Measurements from ENCODE around the gene CC2D1B. TPM values are rescaled to one million over a fixed set of nuclear protein-coding genes. Genes with fewer than 3 reads are reported as not detected.

CC2D1B gene
- total and polyA plus RNA-seq, 2 of the 4 experiments (the other 2 are of a cell fraction): 16.9 to 17.2 TPM

DNA sequence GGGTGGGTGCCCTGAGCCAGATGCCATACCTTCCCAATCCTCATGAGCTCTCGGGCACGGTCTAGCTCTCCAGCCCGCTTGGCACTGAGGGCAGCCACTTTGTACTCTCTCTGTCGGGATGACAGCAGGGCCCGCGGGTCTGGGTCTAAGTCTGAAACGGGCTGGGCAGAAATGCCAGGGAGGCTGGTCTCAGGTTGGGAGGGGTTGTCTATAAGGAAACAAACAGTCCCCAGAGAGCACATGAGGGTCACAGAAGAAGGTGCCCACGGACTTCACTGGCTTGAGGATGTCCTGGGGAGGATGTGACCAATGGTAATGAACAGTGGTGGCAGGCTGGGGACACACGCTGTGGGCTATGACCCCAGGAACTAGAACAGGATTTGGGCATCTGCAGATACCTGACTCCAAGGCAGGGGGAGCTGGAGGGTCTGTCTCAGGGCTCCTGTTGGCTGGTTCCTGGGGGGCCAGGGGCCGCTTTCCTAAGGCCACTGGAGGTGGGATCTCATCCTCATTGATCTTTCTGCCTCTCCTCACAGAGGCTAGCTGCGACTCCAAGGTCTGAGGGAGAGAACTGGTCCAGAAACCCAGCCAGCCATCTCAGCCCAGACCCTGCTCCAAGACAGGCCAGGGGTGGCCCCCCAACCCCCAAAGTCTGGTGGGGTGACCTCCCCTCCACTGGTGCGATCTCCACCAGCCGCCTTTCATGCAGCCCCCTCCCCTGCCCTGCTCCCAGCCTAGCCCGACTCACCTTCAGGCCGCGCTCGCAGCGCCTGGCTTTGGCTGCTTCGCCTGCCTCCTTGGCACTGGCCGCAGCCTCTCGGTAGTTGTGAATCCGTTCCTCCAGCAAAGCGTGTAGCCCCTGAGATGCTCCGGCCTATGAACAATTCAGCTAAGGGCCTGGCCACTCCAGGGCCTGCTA, 6.1 kb downstream of the CC2D1B start:
- Histone ChIP-seq H3K4ac (ENCODE audit: low read depth, low read length) (no peak overlapping the region), H3K23ac (ENCODE audit: low read depth, low read length) (no peak overlapping the region), H3K4me1 (ENCODE audit: control insufficient read depth, insufficient read depth, low read length) (peaks cover 5% of the 10 kb centered on the region), H2AFZ (replicated peaks; ENCODE audit: low read length, poor library complexity) (no peak overlapping the region), H4K5ac (ENCODE audit: low read depth, low read length) (no peak overlapping the region), H3K4me2 (ENCODE audit: low read depth, low read length) (no peak overlapping the region), H3K27me3 (ENCODE audit: control insufficient read depth, insufficient read depth, low read length) (no peaks in the 10 kb centered on the region), H3K79me1 (ENCODE audit: low read depth in 1 of 2, low read length in 2 of 2) (peaks cover 30 to 36% of the 10 kb centered on the region in 2 experiments), H2AK5ac (ENCODE audit: low read depth, low read length) (no peak overlapping the region), H3K27ac (ENCODE audit: insufficient read depth, low read length) (no peak overlapping the region), H2AK9ac (replicated peaks; ENCODE audit: low read depth, low read length, poor library complexity) (no peak overlapping the region), H2BK15ac (ENCODE audit: low read depth, low read length) (no peak overlapping the region), H3K56ac (ENCODE audit: extremely low read depth, insufficient read depth, low read length) (no peak overlapping the region), H4K8ac (ENCODE audit: low read depth in 2 of 2, low read length in 2 of 2) (no peak overlapping the region), H4K91ac (ENCODE audit: insufficient read depth, low read depth, low read length) (no peak overlapping the region), H3K18ac (ENCODE audit: low read depth, low read length) (no peak overlapping the region), H2BK120ac (ENCODE audit: low read depth, low read length) (no peak overlapping the region), H2BK20ac (ENCODE audit: low read depth, low read length) (no peak overlapping the region), H3K36me3 (ENCODE audit: control insufficient read depth, insufficient read depth, low read length) (peaks cover 78% of the 10 kb centered on the region), H4K20me1 (ENCODE audit: insufficient read depth, low read length) (peaks cover 8% of the 10 kb centered on the region; the same call in 1 of the 2 replicates), H3K9me1 (ENCODE audit: insufficient read depth, low read length) (peaks cover 13% of the 10 kb centered on the region), H2BK5ac (ENCODE audit: low read depth, low read length, poor library complexity, severe bottlenecking) (no peak overlapping the region), H3K14ac (replicated peaks; ENCODE audit: low read depth, low read length) (no peak overlapping the region), H3K9ac (ENCODE audit: low read depth, low read length) (no peak overlapping the region), H3K9me3 (ENCODE audit: control insufficient read depth, insufficient read depth, low read length) (no peaks in the 10 kb centered on the region), H3K4me3 (ENCODE audit: insufficient read depth, low read depth, low read length) (no peak overlapping the region)
- TF ChIP-seq MAFK (IDR thresholded peaks at IDR 0.05; ENCODE audit: low read depth, low read length): no peak
- TF ChIP-seq POLR2A (IDR thresholded peaks at IDR 0.05; ENCODE audit: low read depth, low read length): no peak
- TF ChIP-seq CEBPB (IDR thresholded peaks at IDR 0.05; ENCODE audit: low read depth, low read length): no peak
- TF ChIP-seq MXI1 (IDR thresholded peaks at IDR 0.05; ENCODE audit: borderline replicate concordance, low read depth, low read length): no peak
- TF ChIP-seq USF2 (IDR thresholded peaks at IDR 0.05; ENCODE audit: low read depth, low read length): no peak
- no peak for TF ChIP-seq MAZ (IDR thresholded peaks at IDR 0.05; ENCODE audit: borderline replicate concordance, low read depth, low read length)
- no peak for TF ChIP-seq SMC3 (IDR thresholded peaks at IDR 0.05; ENCODE audit: low read depth, low read length)
- TF ChIP-seq BHLHE40 (IDR thresholded peaks at IDR 0.05; ENCODE audit: low read depth, low read length): no peak
- dilution Hi-C loops (cut with HindIII; ENCODE audit: low sequenced_read_pairs, unreplicated experiment) (no loop called here), intact Hi-C loops (cut with micrococcal nuclease) (no loop called here), in situ Hi-C loops (cut with MboI; ENCODE audit: low sequenced_read_pairs) (no loop called here)
- ChIA-PET CTCF (no interaction called here), POLR2A (ENCODE audit: unreplicated experiment) (no interaction called here)
- WGBS, 2 experiments (ENCODE audit: extremely low coverage in 2 of 2, insufficient read length in 1 of 2): 92% methylated on average over 7 of the region's 24 CpGs; no CpG with 5 or more reads in 1 of the 2 experiments
- ATAC-seq (ENCODE audit: low read depth) (no peak), DNase-seq (no peak)
- no TSS peak for BruUV-seq (replicated peaks)

All from IMR-90 (cell line).